Activated CD8-positive, alpha-beta memory T cell treated with anti-CD3 and anti-CD28 coated beads for 1 hour (primary cell): ENCODE results near the gene UBE2L6.
A peak's percentile ranks its signal among the peaks of the same experiment; 100 is the strongest.
"Not testable (repeated sequence)": the region's sequence is repeated elsewhere in the genome, so short reads cannot be mapped to it uniquely, and the experiment has no call there.

Experiments
- DNase-seq, 2 donors: peaks; one replicate each; pipeline ENCODE4 v3.0.0-alpha.2; 2020; ENCODE audit warnings: low read depth in 1 of 2; ENCODE audit errors: extremely low read depth in 1 of 2

The UBE2L6 gene

GRCh38 chr11:57568330-57568766 is 876 bp upstream of the UBE2L6 start:
- peak in 1 of 2 donors; percentile 82 for DNase-seq

GRCh38 chr11:57566905-57567514 is 462 bp downstream of the UBE2L6 start:
- no peak for DNase-seq

GRCh38 chr11:57566005-57566904 is 1.2 kb downstream of the UBE2L6 start:
- DNase-seq, result no peak

- DNase-seq, result no peak
Observed at GRCh38 chr11:57562596-57562995, 4.9 kb downstream of the UBE2L6 start.

- DNase-seq, result no peak
Observed at GRCh38 chr11:57560146-57560545, 7.3 kb downstream of the UBE2L6 start.

- no peak for DNase-seq
Observed at GRCh38 chr11:57556041-57556440, 11.4 kb downstream of the UBE2L6 start.

- DNase-seq, result no peak
Observed at GRCh38 chr11:57555393-57555792, 12.1 kb downstream of the UBE2L6 start.

GRCh38 chr11:57552479-57552878 is 15.0 kb downstream of the UBE2L6 start:
- DNase-seq, result no peak

GRCh38 chr11:57551941-57552340 is 15.5 kb downstream of the UBE2L6 start:
- no peak for DNase-seq

GRCh38 chr11:57549983-57550382 is 17.5 kb downstream of the UBE2L6 start:
- DNase-seq, result no peak

- no peak for DNase-seq
Observed at GRCh38 chr11:57547854-57548377, 19.6 kb downstream of the UBE2L6 start.

- no peak for DNase-seq
Observed at GRCh38 chr11:57546869-57547475, 20.5 kb downstream of the UBE2L6 start.

- DNase-seq, result no peak
Observed at GRCh38 chr11:57546451-57546850, 21.0 kb downstream of the UBE2L6 start.

- no peak for DNase-seq
Observed at GRCh38 chr11:57545883-57546282, 21.6 kb downstream of the UBE2L6 start.

GRCh38 chr11:57544566-57544965 is 22.9 kb downstream of the UBE2L6 start:
- no peak for DNase-seq

GRCh38 chr11:57543593-57543992 is 23.9 kb downstream of the UBE2L6 start:
- DNase-seq, result no peak

GRCh38 chr11:57542582-57542981 is 24.9 kb downstream of the UBE2L6 start:
- no peak for DNase-seq

- DNase-seq, result no peak
Observed at GRCh38 chr11:57541169-57541568, 26.3 kb downstream of the UBE2L6 start.

- no peak for DNase-seq
Observed at GRCh38 chr11:57539342-57539741, 28.1 kb downstream of the UBE2L6 start.

GRCh38 chr11:57536947-57537619 is 30.4 kb downstream of the UBE2L6 start, which contains the start of gene SMTNL1:
SMTNL1 (plus strand) TSS chr11:57537595; CDS start chr11:57542643, 5,048 bp downstream.
- no peak for DNase-seq

GRCh38 chr11:57534449-57534848 is 33.0 kb downstream of the UBE2L6 start:
- DNase-seq, result not testable (repeated sequence)
